HG03575 (cell line): ENCODE data around the gene GFOD1.
"Not testable (repeated sequence)": the region's sequence is repeated elsewhere in the genome, so short reads cannot be mapped to it uniquely, and the experiment has no call there.

ENCODE experiments used
- ATAC-seq: cut with Tn5 transposase; IDR thresholded peaks from one replicate; pipeline ENCODE4 v1.9.1; 2021; ENCODE audit not compliant: unreplicated experiment, insufficient number of reproducible peaks, low FRiP score; ENCODE audit errors: extremely low read depth

The GFOD1 gene

GRCh38 chr6:13512900-13513299 is 25.5 kb upstream of the GFOD1 start:
- no peak for ATAC-seq

DNA sequence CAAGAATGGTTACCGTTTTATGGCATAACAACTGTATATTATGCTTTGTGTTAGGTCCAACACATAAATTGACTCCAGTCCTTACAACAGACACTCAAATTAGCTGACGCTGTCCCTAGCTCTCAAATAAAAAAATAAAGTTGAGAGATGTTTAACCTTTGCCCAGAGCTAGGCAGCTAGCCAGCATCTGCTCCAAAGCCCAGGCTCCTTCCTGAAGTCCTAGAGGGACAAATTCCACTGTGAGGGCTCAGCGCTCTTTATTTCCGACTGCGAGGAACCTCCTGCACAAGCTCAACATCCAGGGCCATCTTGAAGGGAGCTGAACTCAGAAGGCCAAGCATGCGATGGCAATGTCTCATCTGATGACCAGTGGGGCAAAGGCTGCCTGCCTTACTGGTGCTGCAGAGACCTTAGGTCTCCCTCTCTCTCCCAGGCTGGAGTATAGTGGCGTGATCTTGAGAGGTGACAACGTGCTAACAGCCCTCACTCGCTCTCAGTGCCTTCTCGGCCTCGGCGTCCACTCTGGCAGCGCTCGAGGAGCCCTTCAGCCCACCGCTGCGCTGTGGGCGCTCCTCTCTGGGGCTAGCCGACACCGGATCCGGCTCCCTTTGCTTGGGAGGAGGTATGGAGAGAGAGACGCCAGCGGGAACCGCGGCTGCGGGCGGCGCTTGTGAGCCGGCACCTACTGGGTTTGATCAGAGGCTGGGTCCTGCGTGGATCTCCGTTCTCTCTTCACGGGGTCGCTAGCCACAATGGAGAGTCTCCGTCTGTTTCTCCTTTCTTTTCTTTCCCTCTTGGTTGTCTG is 24.7 kb upstream of the GFOD1 start:
- ATAC-seq: no peak

DNA sequence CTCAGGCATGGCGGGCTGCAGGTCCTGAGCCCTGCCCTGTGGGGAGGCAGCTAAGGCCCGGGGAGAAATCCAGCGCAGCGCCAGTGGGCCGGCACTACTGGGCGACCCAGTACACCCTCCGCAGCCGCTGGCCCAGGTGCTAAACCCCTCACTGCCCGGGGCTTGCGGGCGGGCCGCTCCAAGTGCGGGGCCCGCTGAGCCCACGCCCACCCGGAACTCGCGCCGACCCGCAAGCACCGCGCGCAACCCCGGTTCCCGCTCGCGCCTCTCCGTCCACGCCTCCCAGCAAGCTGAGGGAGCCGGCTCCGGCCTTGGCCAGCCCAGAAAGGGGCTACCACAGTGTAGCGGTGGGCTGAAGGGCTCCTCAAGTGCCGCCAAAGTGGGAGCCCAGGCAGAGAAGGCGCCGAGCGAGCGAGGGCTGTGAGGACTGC is 23.8 kb upstream of the GFOD1 start:
- ATAC-seq: not testable (repeated sequence)

DNA sequence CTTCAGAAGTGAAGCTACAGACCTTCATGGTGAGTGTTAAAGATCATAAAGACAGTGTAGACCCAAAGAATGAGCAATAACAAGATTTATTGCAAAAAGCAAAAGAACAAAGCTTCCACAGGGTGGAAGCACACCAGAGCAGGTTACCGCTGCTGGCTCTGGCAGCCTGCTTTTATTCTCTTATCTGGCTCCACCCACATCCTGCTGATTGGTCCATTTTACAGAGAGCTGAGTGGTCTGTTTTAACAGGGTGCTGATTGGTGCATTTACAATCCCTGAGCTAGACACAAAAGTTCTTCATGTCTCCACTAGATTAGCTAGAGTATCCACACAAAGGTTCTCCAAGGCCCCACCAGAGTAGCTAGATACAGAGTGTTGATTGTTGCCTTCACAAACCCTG is 23.0 kb upstream of the GFOD1 start:
- ATAC-seq: not testable (repeated sequence)

- ATAC-seq: no peak
Observed at GRCh38 chr6:13508711-13509705, 21.6 kb upstream of the GFOD1 start.

DNA sequence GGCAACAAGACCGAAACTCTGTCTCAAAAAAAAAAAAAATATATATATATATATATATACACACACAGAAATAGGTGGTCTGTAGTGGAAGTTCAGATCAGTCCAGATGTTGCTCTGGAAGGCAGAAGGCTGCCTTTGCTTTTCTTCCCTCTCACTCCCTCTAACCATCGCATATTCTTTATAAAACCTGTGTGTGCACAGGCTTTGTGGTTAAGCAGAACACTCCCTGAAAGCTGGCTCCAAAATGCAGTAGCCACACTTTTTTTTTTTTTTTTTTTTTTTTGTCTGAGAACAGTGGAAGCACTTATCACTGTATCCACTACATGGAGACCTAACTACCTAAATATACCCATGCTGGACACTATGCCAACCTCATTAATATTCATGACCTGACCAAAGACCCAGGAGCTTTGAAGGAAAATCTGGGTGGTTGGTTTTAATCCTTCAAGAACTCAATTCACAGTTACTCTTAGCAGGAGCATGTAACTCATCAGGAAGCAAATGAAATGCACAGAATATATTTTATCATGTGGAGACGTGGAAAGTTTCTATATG is 20.0 kb upstream of the GFOD1 start:
- ATAC-seq: no peak

- no peak for ATAC-seq
Observed at GRCh38 chr6:13505345-13505734, 17.9 kb upstream of the GFOD1 start.

- ATAC-seq: no peak
Observed at GRCh38 chr6:13504611-13505344, 17.4 kb upstream of the GFOD1 start.

- ATAC-seq: no peak
Observed at GRCh38 chr6:13500915-13501314, 13.5 kb upstream of the GFOD1 start.

GRCh38 chr6:13500264-13500663 is 12.9 kb upstream of the GFOD1 start:
- no peak for ATAC-seq

DNA sequence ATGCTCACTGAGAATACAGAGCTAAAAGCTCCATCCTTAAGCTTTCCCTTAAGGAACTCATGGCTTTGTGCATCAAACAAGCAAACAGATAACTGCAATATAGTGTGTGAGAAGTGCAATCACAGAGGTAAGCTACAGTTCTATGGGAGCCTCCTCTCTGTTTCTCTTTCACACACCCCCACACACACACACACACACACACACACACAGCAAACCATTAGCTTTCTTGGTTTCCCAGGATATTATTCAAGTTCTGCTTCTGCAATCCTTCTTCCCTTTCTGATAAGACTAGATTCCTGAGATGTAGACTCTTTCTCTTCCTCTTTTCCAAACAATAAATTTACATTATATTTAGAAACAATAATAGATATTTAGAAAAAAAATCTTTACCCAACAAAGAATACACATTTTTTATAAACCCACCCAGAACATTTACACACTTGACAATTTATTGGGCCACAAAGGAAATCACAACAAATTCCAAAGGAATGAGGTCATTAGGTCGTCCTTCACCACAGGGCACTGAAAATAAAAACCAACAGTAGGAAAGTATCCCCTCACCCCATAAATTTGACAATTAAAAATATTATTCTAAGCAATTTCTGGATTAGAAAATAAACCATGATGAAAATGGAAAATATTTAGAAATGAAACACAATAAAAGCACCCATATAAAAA is 9.3 kb upstream of the GFOD1 start:
- no peak for ATAC-seq

- no peak for ATAC-seq
Observed at GRCh38 chr6:13495818-13496217, 8.4 kb upstream of the GFOD1 start.

- ATAC-seq: no peak
Observed at GRCh38 chr6:13495112-13495776, 7.8 kb upstream of the GFOD1 start.

DNA sequence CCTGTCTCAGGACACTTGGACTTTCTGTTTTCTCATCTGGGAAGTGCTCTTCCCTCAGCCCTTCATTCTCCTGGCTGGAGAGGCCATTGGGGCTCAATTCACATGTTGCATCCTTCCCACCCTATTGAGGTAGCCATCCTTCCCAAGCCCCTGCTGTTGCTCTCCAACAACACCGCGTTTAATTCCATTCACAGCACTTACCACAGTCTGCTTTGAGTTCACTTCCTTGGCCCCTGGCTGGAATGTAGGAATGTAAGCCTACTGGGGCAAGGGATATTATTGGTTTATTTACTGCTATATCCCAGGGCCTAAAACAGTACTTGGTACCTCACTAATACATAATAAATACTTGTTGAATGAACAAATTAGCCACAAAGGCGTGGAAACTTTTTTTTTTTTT is 6.7 kb upstream of the GFOD1 start:
- ATAC-seq: no peak

- no peak for ATAC-seq
Observed at GRCh38 chr6:13493147-13493546, 5.7 kb upstream of the GFOD1 start.

DNA sequence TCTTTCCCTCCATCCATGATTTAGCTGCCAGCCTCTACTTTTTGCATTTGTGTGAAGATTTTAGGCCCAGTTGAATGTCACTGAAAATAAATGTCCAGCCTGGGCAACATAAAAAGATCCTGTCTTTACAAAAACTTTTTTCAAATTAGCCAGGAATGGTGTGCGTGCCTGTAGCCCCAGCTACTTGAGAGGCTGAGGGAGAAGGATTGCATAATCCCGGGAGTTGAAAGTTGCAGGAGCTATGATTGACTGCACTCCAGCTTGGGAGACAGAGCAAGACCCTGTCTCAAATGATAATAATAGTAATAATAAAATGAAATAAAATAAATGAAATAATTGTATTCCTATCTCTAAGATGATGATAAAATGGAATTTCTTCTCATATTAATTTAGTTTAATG is 5.0 kb upstream of the GFOD1 start:
- ATAC-seq: no peak

- no peak for ATAC-seq
Observed at GRCh38 chr6:13491538-13491937, 4.1 kb upstream of the GFOD1 start.

GRCh38 chr6:13490402-13490801 is 3.0 kb upstream of the GFOD1 start:
- no peak for ATAC-seq
